ENCODE data around the gene GRM8. TPM values are rescaled to one million over a fixed set of nuclear protein-coding genes. Genes with fewer than 3 reads are reported as not detected.

GRM8 gene
- total RNA-seq, 3 donors from 2014 or later, result not detected

DNA sequence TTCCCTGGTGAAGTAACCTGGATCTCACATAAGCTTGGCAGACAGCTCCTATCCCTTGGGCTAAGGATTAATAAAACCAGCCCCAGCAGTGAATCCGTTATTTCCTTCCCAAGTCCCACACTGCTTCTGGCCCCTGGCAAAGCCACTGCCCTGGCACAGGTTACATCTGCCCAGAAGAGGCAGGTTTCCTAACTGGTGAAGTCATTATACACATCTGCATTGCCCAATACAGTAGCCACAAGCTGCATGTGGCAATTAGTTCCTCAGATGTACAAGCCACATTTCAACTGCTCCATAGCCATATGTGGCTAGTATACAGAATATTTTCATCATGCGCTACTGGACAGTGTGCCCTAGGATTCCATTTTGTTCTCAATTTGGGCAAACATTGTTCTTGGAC, 273.0 kb downstream of the GRM8 start:
- Histone ChIP-seq H3K9me3 (no peaks in the 10 kb centered on the region), H3K27ac (no peak overlapping the region), H3K4me1 (no peaks in the 10 kb centered on the region), H3K27me3 (no peaks in the 10 kb centered on the region), H3K36me3 (no peaks in the 10 kb centered on the region), H3K4me3 (no peak overlapping the region)
- no peak for DNase-seq (ENCODE audit: low spot score in 2 of 2)
- no peak for TF ChIP-seq POLR2AphosphoS5 (IDR thresholded peaks at IDR 0.05)
- intact Hi-C loops (cut with DNase I; ENCODE audit: low total_unique reads), result no loop called here

GRCh38 chr7:126978865-126979264, 273.9 kb downstream of the GRM8 start:
- Histone ChIP-seq H3K9me3 (no peaks in the 10 kb centered on the region), H3K27ac (no peak overlapping the region), H3K27me3 (no peaks in the 10 kb centered on the region), H3K4me3 (no peak overlapping the region), H3K4me1 (no peaks in the 10 kb centered on the region), H3K36me3 (no peaks in the 10 kb centered on the region)
- intact Hi-C loops (cut with DNase I; ENCODE audit: low total_unique reads), result no loop called here
- no peak for DNase-seq (ENCODE audit: low spot score in 2 of 2)
- no peak for TF ChIP-seq POLR2AphosphoS5 (IDR thresholded peaks at IDR 0.05)

DNA sequence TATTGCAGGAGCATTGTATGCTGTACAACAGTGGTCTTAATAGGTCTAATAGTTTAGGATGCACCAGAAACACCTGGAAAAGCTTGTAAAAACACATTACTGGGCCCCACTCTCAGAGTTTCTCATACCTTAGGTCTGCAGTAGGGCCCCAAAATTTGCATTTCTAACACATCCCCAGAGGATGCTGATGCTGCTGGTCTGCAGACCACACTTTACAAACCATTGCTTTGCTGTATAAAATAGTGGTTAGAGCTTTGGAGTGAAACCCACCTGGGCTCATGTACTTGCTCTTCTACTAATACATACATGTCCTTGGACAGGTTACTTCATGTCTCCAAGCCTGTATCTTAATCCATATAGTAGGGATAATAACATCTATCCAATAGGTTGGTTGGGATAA, 279.7 kb downstream of the GRM8 start:
- no peak overlapping the region for H3K27ac ChIP-seq
- intact Hi-C loops (cut with DNase I; ENCODE audit: low total_unique reads), result no loop called here
- H3K9me3 ChIP-seq, result no peaks in the 10 kb centered on the region
- no peaks in the 10 kb centered on the region for H3K4me1 ChIP-seq
- H3K27me3 ChIP-seq, result no peaks in the 10 kb centered on the region
- no peaks in the 10 kb centered on the region for H3K36me3 ChIP-seq
- no peak for TF ChIP-seq POLR2AphosphoS5 (IDR thresholded peaks at IDR 0.05)
- TF ChIP-seq POLR2A (IDR thresholded peaks at IDR 0.05), result no peak
- TF ChIP-seq CTCF (IDR thresholded peaks at IDR 0.05), result no peak
- no peak overlapping the region for H3K4me3 ChIP-seq
- no peak for DNase-seq (ENCODE audit: low spot score in 2 of 2)

- Histone ChIP-seq H3K4me3 (no peak overlapping the region), H3K27me3 (no peaks in the 10 kb centered on the region), H3K4me1 (no peaks in the 10 kb centered on the region), H3K9me3 (no peaks in the 10 kb centered on the region), H3K27ac (no peak overlapping the region), H3K36me3 (no peaks in the 10 kb centered on the region)
- TF ChIP-seq CTCF (IDR thresholded peaks at IDR 0.05), result no peak
- no peak for TF ChIP-seq POLR2A (IDR thresholded peaks at IDR 0.05)
- TF ChIP-seq POLR2AphosphoS5 (IDR thresholded peaks at IDR 0.05), result no peak
- no peak for DNase-seq (ENCODE audit: low spot score in 2 of 2)
- intact Hi-C loops (cut with DNase I; ENCODE audit: low total_unique reads), result no loop called here
These were observed 280.2 kb downstream of the GRM8 start for GRCh38 chr7:126972571-126972970.

- no peak overlapping the region for H3K27ac ChIP-seq
- no peak overlapping the region for H3K4me3 ChIP-seq
- H3K9me3 ChIP-seq, result peaks cover 0 to 5% of the 10 kb centered on the region in 2 donors
- DNase-seq (ENCODE audit: low spot score in 2 of 2), result no peak
- H3K36me3 ChIP-seq, result no peaks in the 10 kb centered on the region
- no peak for TF ChIP-seq POLR2AphosphoS5 (IDR thresholded peaks at IDR 0.05)
- no peak for TF ChIP-seq CTCF (IDR thresholded peaks at IDR 0.05)
- no peak for TF ChIP-seq POLR2A (IDR thresholded peaks at IDR 0.05)
- H3K4me1 ChIP-seq, result no peaks in the 10 kb centered on the region
- no peaks in the 10 kb centered on the region for H3K27me3 ChIP-seq
- intact Hi-C loops (cut with DNase I; ENCODE audit: low total_unique reads), result no loop called here
These were observed 293.1 kb downstream of the GRM8 start for GRCh38 chr7:126959649-126960048.

GRCh38 chr7:126958367-126958766, 294.4 kb downstream of the GRM8 start:
- no peak overlapping the region for H3K27ac ChIP-seq
- no peaks in the 10 kb centered on the region for H3K36me3 ChIP-seq
- peaks cover 0 to 5% of the 10 kb centered on the region in 2 donors for H3K9me3 ChIP-seq
- intact Hi-C loops (cut with DNase I; ENCODE audit: low total_unique reads), result no loop called here
- H3K4me3 ChIP-seq, result no peak overlapping the region
- TF ChIP-seq POLR2A (IDR thresholded peaks at IDR 0.05), result no peak
- no peak for TF ChIP-seq CTCF (IDR thresholded peaks at IDR 0.05)
- no peak for TF ChIP-seq POLR2AphosphoS5 (IDR thresholded peaks at IDR 0.05)
- no peaks in the 10 kb centered on the region for H3K4me1 ChIP-seq
- DNase-seq (ENCODE audit: low spot score in 2 of 2), result no peak
- no peaks in the 10 kb centered on the region for H3K27me3 ChIP-seq

Data from breast epithelium (tissue), 4 donors.